GM12878 (cell line): ENCODE measurements around the gene BRD3. TPM values are rescaled to one million over a fixed set of nuclear protein-coding genes. Genes with fewer than 3 reads are reported as not detected.

Source experiments
- ATAC-seq: fragments of 200-7000 bp; cut with Tn5 transposase; 3 replicates; pipeline ENCODE4 v1.9.1; 2020; ENCODE audit warnings: mild to moderate bottlenecking, moderate library complexity
- BruUV-seq: library from RNA; stranded (reverse); fragments of 400-500 nt; replicated peaks from 2 replicates; lab custom pipeline; 2021; lab: Mats Ljungman, UMichigan
- CTCF ChIA-PET: fragments of 300-600 bp; sonication (Branson Sonifier 250); formaldehyde crosslinking; extraction: SDS; loops from one replicate; lab custom pipeline; 2021; ENCODE audit warnings: inconsistent platforms; lab: Yijun Ruan, JAX
- POLR2A ChIA-PET: fragments of 350-600 bp; formaldehyde crosslinking; extraction: SDS; loops from one replicate; lab custom pipeline; 2021; ENCODE audit warnings: inconsistent platforms; lab: Charles Lee
- RAD21 ChIA-PET: fragments of 300-600 bp; sonication (Branson Sonifier 250); formaldehyde crosslinking; loops from one replicate; lab custom pipeline; 2023; ENCODE audit warnings: antibody characterized with exemption; ENCODE audit not compliant: unreplicated experiment; lab: Charles Lee
- SMC1A ChIA-PET: fragments of 300-600 bp; sonication (Branson Sonifier 250); formaldehyde crosslinking; loops from one replicate; lab custom pipeline; 2023; ENCODE audit not compliant: unreplicated experiment, uncharacterized antibody; lab: Charles Lee
- DNase-seq: peaks from one replicate; pipeline ENCODE4 v3.0.0-alpha.2; 2011; ENCODE audit warnings: low read depth, low spot score
- FAIRE-seq: peaks from 3 replicates; lab custom pipeline; 2011; peaks lifted over from hg19 to GRCh38; lab: Jason Lieb, UNC
- H2AFZ ChIP-seq: 2 replicates; pipeline ENCODE4 v1.6.0; 2011; ENCODE audit warnings: low read depth, low read length, control low read depth; ENCODE audit not compliant: control insufficient read depth
- H3K27ac ChIP-seq: 2 replicates; pipeline ENCODE4 v1.5.1; 2011; ENCODE audit warnings: control low read depth; ENCODE audit not compliant: control insufficient read depth, insufficient read depth
- H3K27me3 ChIP-seq, 2 experiments: replicated peaks in 1 of 2; 2 replicates each; pipeline versions ENCODE4 v1.6.0 to v1.6.1; 2011; ENCODE audit warnings: low read length in 1 of 2; ENCODE audit not compliant: control insufficient read depth in 2 of 2, insufficient read depth in 2 of 2
- H3K36me3 ChIP-seq, 2 experiments: 2 replicates each; pipeline ENCODE4 v1.5.1; 2011; ENCODE audit warnings: low read length in 1 of 2; ENCODE audit not compliant: control insufficient read depth in 2 of 2, insufficient read depth in 2 of 2
- H3K4me1 ChIP-seq: 2 replicates; pipeline ENCODE4 v1.6.1; 2011; ENCODE audit warnings: mild to moderate bottlenecking, low read length, moderate library complexity, mixed read lengths; ENCODE audit not compliant: control insufficient read depth, insufficient read depth
- H3K4me2 ChIP-seq: 2 replicates; pipeline ENCODE4 v1.6.0; 2011; ENCODE audit warnings: control low read depth; ENCODE audit not compliant: control insufficient read depth, insufficient read depth
- H3K4me3 ChIP-seq: fragments of 200-600 bp; sonication (generic); 2 replicates; pipeline ENCODE4 v1.5.1; 2016
- H3K79me2 ChIP-seq: 2 replicates; pipeline ENCODE4 v1.6.0; 2011; ENCODE audit warnings: low read length; ENCODE audit not compliant: control insufficient read depth, insufficient read depth
- H3K9ac ChIP-seq: 2 replicates; pipeline ENCODE4 v1.8.0; 2011; ENCODE audit warnings: low read length, control low read depth, mixed read lengths; ENCODE audit not compliant: control insufficient read depth, insufficient read depth
- H3K9me3 ChIP-seq: replicated peaks from 3 replicates; pipeline ENCODE4 v1.5.1; 2011; ENCODE audit warnings: mild to moderate bottlenecking, low read length; ENCODE audit not compliant: control insufficient read depth, insufficient read depth
- H4K20me1 ChIP-seq: 2 replicates; pipeline ENCODE4 v1.6.0; 2011; ENCODE audit not compliant: control insufficient read depth, insufficient read depth
- CHD4 ChIP-seq: fragments of 200-600 bp; sonication (generic); IDR thresholded peaks from 2 replicates; pipeline ENCODE4 v1.6.1; 2016; ENCODE audit warnings: mild to moderate bottlenecking
- FOXK2 ChIP-seq: fragments of 450-650 bp; IDR thresholded peaks from 2 replicates; pipeline ENCODE4 v1.6.1; 2017; ENCODE audit warnings: mild to moderate bottlenecking, moderate library complexity
- MYB ChIP-seq: fragments of 150-350 bp; IDR thresholded peaks from 2 replicates; pipeline ENCODE4 v1.6.1; 2014; ENCODE audit warnings: mild to moderate bottlenecking, low read depth, low read length, borderline replicate concordance
- PAX8 ChIP-seq: fragments of 450-650 bp; IDR thresholded peaks from 2 replicates; pipeline ENCODE4 v1.6.1; 2017; ENCODE audit warnings: mild to moderate bottlenecking, moderate library complexity
- ZBTB33 ChIP-seq: fragments of 450-650 bp; IDR thresholded peaks from 2 replicates; pipeline ENCODE4 v1.6.1; 2017; ENCODE audit warnings: mild to moderate bottlenecking
- WGBS: methylation state at CpG from one replicate; pipeline ENCODE4 v1.1.6; 2016; ENCODE audit warnings: low lambda C conversion rate; ENCODE audit not compliant: insufficient replicate concordance, insufficient coverage; ENCODE audit errors: missing lambda C conversion rate; 5-methylcytosine and 5-hydroxymethylcytosine counted together
- in situ Hi-C: fragments of 300-500 bp; cut with MboI; formaldehyde crosslinking; loops from 9 replicates; pipeline ENCODE4 v1.14.3; 2018; ENCODE audit warnings: mixed read lengths
- intact Hi-C: fragments of 100-400 bp; cut with micrococcal nuclease; formaldehyde crosslinking; loops from one replicate; pipeline ENCODE4 v1.14.2; 2022; ENCODE audit not compliant: unreplicated experiment
- polyA plus RNA-seq, 11 experiments: library from polyadenylated mRNA; depleted of rRNA in 4 of 11; unstranded in 6 of 11; stranded (reverse) in 5 of 11; fragments of >200 nt; fragmentation: Nextera tagmentation in 4 of 11; fragmentation: Illumina TruSeq in 1 of 11; extraction: Ambion mirVana in 4 of 11; extraction: Trizol in 1 of 11; gene quantifications; 1 replicate in 1 of 11; 2 replicates in 10 of 11; pipeline versions ENCODE4 v1.2.1 to v1.2.3, GENCODE V29; 2011 to 2016; ENCODE audit warnings: inconsistent platforms in 2 of 11, missing spikeins in 2 of 11, low read depth in 1 of 11
- total RNA-seq, 4 experiments: library from RNA; depleted of rRNA in 3 of 4; stranded (reverse); fragments of >200 nt in 3 of 4; fragmentation: Illumina TruSeq in 1 of 4; extraction: Trizol in 1 of 4; gene quantifications; 2 replicates each; pipeline versions ENCODE4 v1.2.1 to v1.2.3, GENCODE V29; 2013 to 2021
- TF ChIP-seq, protein P1 (sequence below), 3 experiments: IDR thresholded peaks in 2 of 3; conservative IDR thresholded peaks in 1 of 3; 2 replicates each; pipeline ENCODE4 v1.5.1; 2011; ENCODE audit warnings: low read depth in 3 of 3, low read length in 3 of 3, mild to moderate bottlenecking in 3 of 3, control low read depth in 2 of 3, moderate library complexity in 2 of 3, inconsistent platforms in 1 of 3, mixed read lengths in 1 of 3; ENCODE audit not compliant: control insufficient read depth in 2 of 3, insufficient read depth in 1 of 3; ENCODE audit errors: extremely low read depth in 1 of 3

BRD3 gene
- total and polyA plus RNA-seq, 10 of the 15 experiments (the other 5 are each of a cell fraction or from before 2014, with no cell fraction given), result 0.53 to 20.8 (median 4.8) TPM

DNA sequence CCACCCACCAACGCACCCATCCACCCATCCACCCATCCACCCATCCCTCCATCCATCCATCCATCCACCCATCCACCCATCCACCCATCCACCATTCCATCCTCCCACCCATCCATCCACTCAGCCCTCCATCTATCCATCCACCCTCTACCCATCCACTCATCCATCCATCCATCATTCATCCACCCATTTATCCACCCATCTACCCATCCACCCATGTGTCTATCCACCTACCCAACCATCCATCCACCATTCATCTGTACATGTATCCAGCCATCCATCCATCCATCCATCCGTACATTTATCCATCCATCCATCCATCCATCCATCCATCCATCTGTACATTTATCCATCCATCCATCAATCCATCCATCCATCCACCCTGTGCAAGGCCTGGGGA lies 64.6 kb downstream of the BRD3 start:
- DNase-seq (no peak), ATAC-seq (no peak), FAIRE-seq (no peak)
- Histone ChIP-seq H3K27me3 (no peaks in the 10 kb centered on the region; a peak in 2 of 4 replicates), H2AFZ (no peak overlapping the region), H3K9ac (no peak overlapping the region), H3K4me2 (no peak overlapping the region), H4K20me1 (no peaks in the 10 kb centered on the region), H3K79me2 (no peaks in the 10 kb centered on the region), H3K9me3 (no peaks in the 10 kb centered on the region), H3K36me3 (no peaks in the 10 kb centered on the region), H3K4me1 (no peaks in the 10 kb centered on the region), H3K27ac (no peak overlapping the region)
- ChIA-PET POLR2A (no interaction called here), CTCF (no interaction called here), SMC1A (no interaction called here)
- no TSS peak for BruUV-seq
- WGBS, result 0% methylated on average over 1 of the region's 2 CpGs
- in situ Hi-C loops (loop anchor here (25.0 kb wide), 1 partner anchor 466 kb away; the partner anchor contains the start of gene ADAMTSL2), intact Hi-C loops (no loop called here)
- TF ChIP-seq ZBTB33 (no peak), FOXK2 (no peak), PAX8 (no peak), MYB (no peak), CHD4 (no peak)
- TF ChIP-seq, protein P1, sequence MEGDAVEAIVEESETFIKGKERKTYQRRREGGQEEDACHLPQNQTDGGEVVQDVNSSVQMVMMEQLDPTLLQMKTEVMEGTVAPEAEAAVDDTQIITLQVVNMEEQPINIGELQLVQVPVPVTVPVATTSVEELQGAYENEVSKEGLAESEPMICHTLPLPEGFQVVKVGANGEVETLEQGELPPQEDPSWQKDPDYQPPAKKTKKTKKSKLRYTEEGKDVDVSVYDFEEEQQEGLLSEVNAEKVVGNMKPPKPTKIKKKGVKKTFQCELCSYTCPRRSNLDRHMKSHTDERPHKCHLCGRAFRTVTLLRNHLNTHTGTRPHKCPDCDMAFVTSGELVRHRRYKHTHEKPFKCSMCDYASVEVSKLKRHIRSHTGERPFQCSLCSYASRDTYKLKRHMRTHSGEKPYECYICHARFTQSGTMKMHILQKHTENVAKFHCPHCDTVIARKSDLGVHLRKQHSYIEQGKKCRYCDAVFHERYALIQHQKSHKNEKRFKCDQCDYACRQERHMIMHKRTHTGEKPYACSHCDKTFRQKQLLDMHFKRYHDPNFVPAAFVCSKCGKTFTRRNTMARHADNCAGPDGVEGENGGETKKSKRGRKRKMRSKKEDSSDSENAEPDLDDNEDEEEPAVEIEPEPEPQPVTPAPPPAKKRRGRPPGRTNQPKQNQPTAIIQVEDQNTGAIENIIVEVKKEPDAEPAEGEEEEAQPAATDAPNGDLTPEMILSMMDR (IDR thresholded peaks at IDR 0.05 in 2 of 3, conservative IDR thresholded peaks at IDR 0.05 in 1 of 3; ENCODE audit: control insufficient read depth in 2 of 3, extremely low read depth in 1 of 3, insufficient read depth in 1 of 3, low read depth in 3 of 3, low read length in 3 of 3), result no peak
- TF ChIP-seq, all 136 proteins: peak for 0
- RAD21 ChIA-PET, result no interaction called here
- H3K4me3 ChIP-seq, result no peak overlapping the region
